GM12872 (cell line): ENCODE results near the gene BCAS3.

Source experiments
- CTCF ChIP-seq: IDR thresholded peaks from 3 replicates; pipeline ENCODE4 v1.5.1; 2011; ENCODE audit warnings: low read depth, mild to moderate bottlenecking, low read length, moderate library complexity; ENCODE audit not compliant: insufficient read depth

BCAS3 gene

DNA sequence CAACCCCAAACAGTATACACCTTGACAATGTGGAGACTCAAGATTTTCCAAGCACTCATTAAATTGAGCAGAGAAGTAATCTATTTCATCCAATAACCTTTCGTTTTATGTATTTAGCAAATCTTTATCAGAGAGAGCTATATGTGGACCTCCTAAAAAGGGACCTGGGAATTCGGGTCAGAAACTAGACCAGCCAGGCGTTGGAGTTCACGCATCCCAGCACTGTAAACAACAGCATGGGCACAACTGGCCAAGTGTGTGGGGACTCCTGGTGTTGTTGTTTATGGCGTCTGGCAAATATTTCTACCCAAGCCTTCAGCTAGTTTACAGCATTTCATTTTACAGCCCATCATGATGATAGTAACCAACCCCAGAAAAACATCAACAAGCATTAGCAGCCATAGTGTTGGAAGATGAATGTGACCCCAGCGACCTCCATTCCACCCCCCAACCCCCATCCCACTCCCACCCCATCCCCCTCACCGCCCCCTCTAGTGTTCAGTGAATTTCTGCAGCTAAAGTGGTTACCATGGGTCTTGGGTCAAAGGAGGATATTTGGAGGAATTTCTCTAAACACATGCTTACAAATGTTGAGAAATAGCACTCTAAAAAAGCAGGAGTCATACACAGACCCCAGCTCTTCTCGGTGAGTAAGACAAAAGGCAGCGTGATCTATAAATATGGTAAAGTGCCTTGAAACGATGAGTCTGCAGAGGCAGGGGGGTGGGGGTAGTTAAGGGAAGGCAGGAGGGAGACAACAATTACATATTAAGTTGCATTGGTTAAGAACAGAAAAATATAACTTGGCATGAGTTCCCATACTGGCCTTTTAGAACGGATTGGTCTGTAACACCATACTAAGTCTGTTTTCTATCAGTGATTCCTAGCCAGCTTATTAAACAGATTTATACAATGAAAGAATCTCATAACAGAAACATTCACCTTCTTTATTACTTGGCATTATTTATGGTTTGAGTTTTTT is 630.5 kb downstream of the BCAS3 start:
- no peak for TF ChIP-seq CTCF

DNA sequence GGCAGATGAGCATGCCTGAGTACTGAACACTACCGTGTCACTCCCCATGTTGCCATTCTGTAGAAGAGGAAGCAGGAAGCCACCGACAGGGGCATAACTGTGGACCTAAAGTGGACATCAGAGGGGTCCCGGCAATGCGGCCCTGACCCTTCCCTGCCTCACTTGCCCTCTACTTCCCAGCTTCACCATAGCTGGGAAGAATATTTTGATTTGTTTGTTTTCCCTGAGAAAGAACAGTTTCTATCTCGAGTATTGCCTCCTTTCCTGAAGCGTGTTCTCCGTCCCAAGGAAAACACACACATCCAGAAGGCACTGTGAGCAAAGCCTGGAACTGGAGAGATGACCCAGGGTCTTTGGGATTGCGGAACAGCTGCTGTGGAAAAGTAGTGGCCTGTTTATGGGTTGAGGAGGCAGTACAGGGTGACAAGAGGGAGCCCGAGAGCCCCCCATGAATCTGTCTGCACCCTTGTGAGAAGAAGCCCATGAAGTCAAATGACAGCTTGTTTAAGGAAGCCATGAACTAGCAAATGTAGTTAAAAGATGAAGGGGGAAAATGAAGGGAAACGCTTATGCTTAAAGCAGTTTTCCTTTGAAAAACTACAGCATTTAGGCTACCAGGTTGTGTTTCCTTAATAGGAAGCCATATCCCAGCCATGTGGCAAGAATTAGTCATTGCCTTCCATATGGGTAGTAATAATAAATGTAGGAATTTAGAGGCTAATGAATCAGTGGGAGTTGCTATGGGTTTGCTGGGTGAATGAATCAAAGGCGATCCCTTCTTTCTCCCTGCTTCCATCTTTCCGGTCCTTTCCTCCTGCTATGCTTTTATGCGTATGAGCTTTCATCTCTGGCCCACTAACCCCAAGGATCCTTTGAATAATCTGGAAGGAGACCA is 632.0 kb downstream of the BCAS3 start:
- no peak for TF ChIP-seq CTCF

GRCh38 chr17:61310590-61310989 is 632.9 kb downstream of the BCAS3 start:
- TF ChIP-seq CTCF: no peak

DNA sequence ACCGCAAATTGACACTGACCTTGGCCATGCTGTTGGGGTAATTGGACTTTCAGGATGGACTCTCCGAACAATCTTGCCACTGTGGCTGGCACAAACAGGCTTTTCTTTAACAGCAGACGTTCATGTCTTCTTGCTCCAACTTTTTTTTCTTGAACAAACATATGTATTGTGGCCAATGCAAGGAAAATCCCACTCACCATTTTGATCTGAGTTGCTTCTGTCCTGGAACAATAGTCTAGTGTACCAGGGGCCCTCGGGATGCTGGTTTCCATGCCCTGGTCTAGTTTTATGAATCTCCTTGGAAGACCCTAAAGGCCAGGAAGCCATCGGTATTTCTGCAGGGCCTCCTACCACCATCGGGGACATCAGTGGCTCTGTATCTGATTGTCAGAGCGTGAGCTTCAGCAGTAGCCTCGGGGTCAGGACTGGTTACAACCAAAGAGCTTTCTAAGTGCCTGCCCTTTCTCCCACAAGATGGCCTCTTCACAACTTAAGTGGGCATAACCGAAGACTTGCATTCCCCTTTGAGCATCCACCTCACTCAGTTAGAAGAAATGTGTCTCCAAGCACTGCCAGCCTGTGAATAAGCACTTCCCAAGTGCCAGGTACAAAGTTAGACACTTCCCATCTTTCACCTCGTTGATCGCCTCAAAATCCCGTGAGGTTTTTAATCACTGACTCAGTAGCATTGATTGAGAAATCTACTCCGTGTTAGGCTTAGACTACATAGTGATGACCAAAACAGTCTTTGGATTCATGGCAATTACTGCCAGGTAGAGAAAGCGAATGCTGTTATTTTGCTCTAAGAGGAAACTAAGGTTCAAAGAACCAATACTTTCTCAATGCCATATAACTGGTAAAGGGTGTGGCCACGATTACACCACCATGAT is 635.0 kb downstream of the BCAS3 start:
- TF ChIP-seq CTCF: no peak

DNA sequence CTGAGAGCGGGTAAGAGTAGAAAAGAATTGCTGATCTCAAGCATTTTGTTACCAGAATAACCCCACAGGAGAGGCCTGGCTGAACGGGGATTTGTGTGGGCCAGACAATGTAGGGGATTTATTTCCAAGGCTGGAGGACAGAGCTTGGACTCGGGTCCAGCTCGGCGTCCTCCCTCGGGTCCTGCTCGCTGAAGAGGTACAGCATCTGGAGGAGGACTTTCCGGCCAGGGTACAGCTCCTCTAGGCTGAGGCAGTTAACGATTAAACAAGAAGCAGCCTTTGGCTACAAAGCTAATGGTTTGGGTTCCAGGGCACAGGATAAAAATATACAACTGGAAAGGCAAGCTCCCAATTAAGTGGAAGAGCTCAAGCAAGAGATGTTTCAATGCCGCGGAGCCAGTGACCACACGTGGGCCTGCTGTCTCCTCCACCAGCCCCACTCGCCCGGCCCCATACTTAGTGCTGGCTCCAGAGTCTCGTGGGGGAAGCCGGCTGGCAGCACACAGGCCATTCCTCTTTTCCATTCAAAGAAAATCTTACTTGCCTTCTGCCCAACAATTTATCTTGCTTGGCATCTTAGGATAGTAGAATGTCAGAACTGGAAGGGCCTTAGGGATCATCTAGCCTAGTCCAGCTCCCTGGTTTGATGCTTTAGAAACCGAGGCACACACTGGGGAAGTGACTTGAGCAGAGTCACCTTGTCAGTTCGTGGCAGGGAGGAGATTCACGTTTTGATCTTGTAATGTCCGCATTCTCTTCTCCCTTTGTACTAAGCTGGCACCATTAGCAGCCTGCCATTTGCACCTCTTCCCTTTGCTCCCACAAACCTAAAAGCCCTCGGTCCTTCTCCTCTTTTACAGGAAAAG is 636.0 kb downstream of the BCAS3 start:
- no peak for TF ChIP-seq CTCF

DNA sequence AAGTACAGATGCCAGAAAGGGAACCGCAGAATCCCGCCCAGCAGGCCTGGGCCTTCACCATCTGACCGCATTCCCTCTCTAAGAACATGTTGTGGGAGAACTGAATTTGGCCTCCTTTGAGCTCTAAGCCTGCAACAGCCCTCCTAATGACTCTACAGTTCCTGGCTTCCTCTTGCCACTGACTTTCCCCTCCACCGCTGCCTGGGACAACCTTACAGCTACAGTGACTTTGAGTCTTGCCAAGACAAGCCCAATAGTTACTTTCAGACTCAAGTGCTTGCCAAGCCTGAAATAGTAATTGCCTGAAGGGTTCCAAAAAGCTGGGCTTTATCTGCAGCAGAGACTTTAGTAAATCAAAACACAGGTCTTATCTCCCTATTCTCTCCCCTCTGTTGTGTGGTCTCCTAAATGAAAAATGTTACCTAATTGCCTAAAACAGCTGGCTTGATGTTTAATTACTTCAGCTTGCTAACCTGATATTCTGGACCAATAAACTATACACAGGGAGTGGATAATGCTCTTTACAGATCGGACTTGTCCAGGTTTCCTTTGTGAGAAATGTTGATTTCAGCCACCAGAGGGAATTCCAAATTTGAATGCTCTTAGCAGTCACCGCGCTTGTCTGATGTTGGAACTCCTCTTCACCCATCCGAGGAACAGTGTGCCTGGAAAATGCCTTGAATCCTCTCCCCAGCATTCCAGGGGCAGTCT is 636.9 kb downstream of the BCAS3 start:
- no peak for TF ChIP-seq CTCF
